Measurements from ENCODE around the gene TMEM260. TPM values are rescaled to one million over a fixed set of nuclear protein-coding genes. Genes with fewer than 3 reads are reported as not detected.

Gene TMEM260
- total RNA-seq, 1 experiment from 2014 or later, result 20.0 TPM

- Histone ChIP-seq H2AK5ac (ENCODE audit: insufficient read length, low read length) (no peak overlapping the region), H3K23ac (ENCODE audit: insufficient read length, low read depth, low read length) (no peak overlapping the region), H3K27ac (ENCODE audit: insufficient read length, low read depth, low read length) (no peak overlapping the region), H3K14ac (ENCODE audit: insufficient read depth, low read length) (no peak overlapping the region), H2AFZ (ENCODE audit: low read length) (no peak overlapping the region), H3K4me2 (ENCODE audit: insufficient read depth, insufficient read length, low read length) (no peak overlapping the region), H3K27me3 (ENCODE audit: insufficient read depth, low read length) (no peaks in the 10 kb centered on the region), H2BK12ac (ENCODE audit: insufficient read length, low read depth, low read length) (no peak overlapping the region), H3K18ac (ENCODE audit: insufficient read length, low read depth, low read length) (no peak overlapping the region), H2BK120ac (ENCODE audit: low read depth, low read length, poor library complexity, severe bottlenecking) (no peak overlapping the region), H3K9me3 (ENCODE audit: control insufficient read depth, low read depth, low read length) (no peaks in the 10 kb centered on the region), H3T11ph (ENCODE audit: low read length) (no peak overlapping the region), H4K5ac (ENCODE audit: insufficient read length, low read depth, low read length) (no peak overlapping the region), H2BK15ac (ENCODE audit: low read depth, low read length) (no peak overlapping the region), H3K79me1 (ENCODE audit: insufficient read depth, low read depth, low read length, poor library complexity, severe bottlenecking) (no peaks in the 10 kb centered on the region), H3K4me1 (ENCODE audit: insufficient read depth, low read length) (no peaks in the 10 kb centered on the region), H3K56ac (ENCODE audit: insufficient read length, low read depth, low read length) (no peak overlapping the region), H4K20me1 (ENCODE audit: control insufficient read depth, insufficient read depth, insufficient read length) (no peaks in the 10 kb centered on the region), H4K8ac (replicated peaks; ENCODE audit: insufficient read length, low read depth, low read length) (no peak overlapping the region), H2BK5ac (ENCODE audit: insufficient read length, low read length) (no peak overlapping the region), H4K91ac (ENCODE audit: insufficient read length, low read depth, low read length) (no peak overlapping the region), H2BK20ac (ENCODE audit: low read depth, low read length, poor library complexity, severe bottlenecking) (no peak overlapping the region), H3K79me2 (ENCODE audit: insufficient read depth, low read length) (no peaks in the 10 kb centered on the region), H3K9ac (ENCODE audit: extremely low read depth, insufficient read length, low read length) (no peak overlapping the region), H3K4ac (ENCODE audit: low read depth, low read length) (no peak overlapping the region), H3K23me2 (ENCODE audit: insufficient read length, low read depth, low read length, poor library complexity, severe bottlenecking) (no peaks in the 10 kb centered on the region)
- no peak overlapping the region for H3K4me3 Mint-ChIP-seq
- 0 out of 4 replicates have a peak, but pooled peaks cover 0 to 5% of the 10 kb centered on the region in 2 experiments for H3K4me1 Mint-ChIP-seq
- H3K36me3 Mint-ChIP-seq (ENCODE audit: insufficient read depth in 1 of 3, low read depth in 3 of 3), result no peaks in the 10 kb centered on the region
- no peaks in the 10 kb centered on the region for H3K9me3 Mint-ChIP-seq
- no peak overlapping the region for H3K27ac Mint-ChIP-seq
- no peak for TF ChIP-seq CTCF (conservative IDR thresholded peaks at IDR 0.05)
- DNase-seq, result no peak
- no CpG with 5 or more reads among the region's 1 CpG for WGBS (ENCODE audit: extremely low coverage, insufficient read length, low lambda C conversion rate)
- no peaks in the 10 kb centered on the region for H3K27me3 Mint-ChIP-seq (ENCODE audit: low read depth)
Observed at GRCh38 chr14:56570295-56570694, 9.3 kb upstream of the TMEM260 start.

Measured in H9 (cell line).